ENCODE data around the gene XYLT1.
"Not testable (repeated sequence)": the region's sequence is repeated elsewhere in the genome, so short reads cannot be mapped to it uniquely, and the experiment has no call there.

The XYLT1 gene

DNA sequence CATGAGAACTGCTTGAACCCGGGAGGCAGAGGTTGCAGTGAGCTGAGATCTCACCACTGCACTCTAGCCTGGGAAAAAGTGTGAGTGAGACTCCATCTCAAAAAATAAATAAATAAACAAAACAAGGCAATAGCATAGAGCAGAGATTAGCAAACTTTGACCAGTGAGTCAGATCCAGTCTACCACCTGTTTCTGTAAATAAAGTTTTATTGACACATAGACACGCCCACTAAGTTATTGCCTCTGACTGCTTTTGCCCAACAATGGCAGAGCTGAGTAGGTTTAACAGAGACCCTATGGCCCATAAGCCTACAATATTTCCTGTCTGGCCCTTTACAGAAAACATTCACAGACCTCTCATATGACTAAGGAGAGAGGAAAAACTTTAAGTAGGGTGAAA lies 44.3 kb downstream of the XYLT1 start:
- no peak for DNase-seq (ENCODE audit: low read depth)

DNA sequence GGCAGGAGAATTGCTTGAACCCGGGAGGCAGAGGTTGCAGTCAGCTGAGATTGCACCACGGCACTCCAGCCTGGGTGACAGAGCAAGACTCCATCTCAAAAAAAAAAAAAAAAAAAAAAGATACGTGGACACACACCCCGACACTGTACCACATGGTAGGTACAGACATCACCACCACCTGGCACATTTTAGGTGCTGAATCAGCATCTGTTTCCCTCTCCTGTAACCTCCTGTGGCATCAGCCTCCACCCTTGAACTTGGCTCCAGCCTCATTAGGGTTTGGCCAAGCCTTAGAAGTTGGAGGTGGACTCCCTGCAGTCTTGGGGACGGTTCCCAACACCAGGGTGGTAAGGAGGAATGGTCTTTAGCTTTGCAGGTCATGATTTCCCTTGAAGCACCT lies 46.0 kb downstream of the XYLT1 start:
- no peak for DNase-seq (ENCODE audit: low read depth)

DNA sequence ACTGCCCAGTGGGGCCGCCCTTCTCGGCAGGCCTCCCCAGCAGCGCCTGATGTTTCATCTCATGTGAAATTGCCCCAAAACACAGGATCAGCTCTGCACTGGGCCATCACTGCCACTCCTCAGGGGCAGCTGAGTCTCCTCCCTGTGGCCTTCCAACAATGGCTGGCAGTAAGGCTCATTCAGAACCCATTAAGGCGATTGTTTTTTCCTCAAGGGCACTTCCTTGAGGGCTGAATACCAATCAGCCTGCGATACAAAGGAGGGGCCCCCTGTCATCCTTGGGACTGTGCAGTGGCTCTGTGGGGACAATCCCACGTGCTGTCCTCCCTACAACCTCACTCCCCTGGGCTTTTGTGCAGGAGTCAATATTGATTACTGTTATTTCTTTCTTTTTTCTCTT lies 47.5 kb downstream of the XYLT1 start:
- DNase-seq (ENCODE audit: low read depth), result no peak

DNA sequence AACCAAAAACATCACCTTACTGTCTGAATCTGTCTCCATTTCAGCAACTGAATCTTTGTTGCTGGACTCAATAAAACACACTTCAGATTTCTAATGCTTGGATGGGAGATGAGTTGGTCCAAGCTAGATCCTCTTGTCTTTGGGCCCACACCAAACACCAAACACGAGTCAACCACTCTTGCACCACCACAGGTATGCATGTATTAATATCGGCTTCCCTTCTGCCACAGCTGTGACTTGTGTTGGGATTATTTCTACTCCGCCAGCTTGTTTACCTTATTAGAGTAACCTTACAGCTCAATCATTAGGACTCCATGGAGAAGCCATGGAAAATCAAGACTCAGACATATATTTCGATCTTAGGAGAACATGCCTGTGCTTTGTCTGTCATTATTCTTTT lies 49.9 kb downstream of the XYLT1 start:
- no peak for DNase-seq (ENCODE audit: low read depth)

DNA sequence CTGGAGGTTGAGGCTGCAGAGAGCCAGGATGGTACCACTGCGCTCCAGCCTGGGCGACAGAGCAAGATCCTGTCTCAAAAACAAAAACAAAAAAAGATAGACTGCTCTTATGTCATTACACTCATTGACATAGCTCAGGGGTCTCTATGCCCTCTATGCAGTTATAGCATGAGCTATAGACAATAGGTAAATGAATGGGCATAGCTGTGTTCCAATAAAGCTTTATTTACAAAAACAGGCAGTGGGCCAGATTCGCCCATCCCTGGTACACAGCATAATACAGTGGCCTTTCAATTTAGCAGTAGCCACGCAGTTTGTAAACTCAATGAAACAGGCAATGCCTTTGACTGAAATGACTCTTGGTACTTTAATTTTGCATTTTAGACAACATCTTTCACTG lies 51.5 kb downstream of the XYLT1 start:
- no peak for DNase-seq (ENCODE audit: low read depth)

DNA sequence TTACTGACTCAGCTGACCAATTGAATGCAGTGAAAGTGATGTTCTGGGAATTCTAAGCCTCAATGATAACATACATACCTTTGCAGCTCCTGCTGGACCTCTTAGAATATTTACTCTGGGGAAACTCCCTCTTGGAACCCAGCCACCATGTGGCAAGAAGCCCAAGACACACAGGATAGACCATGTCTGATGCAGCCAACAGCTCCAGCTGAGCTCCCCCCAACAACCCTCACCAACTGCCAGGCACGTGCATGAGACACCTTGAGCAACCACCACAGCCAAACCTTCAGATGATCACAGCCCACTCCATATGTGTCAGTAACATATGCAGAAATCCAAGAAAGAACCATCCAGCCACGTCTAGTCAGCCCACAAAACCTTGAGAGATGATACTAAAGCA lies 53.0 kb downstream of the XYLT1 start:
- DNase-seq (ENCODE audit: low read depth), result no peak

DNA sequence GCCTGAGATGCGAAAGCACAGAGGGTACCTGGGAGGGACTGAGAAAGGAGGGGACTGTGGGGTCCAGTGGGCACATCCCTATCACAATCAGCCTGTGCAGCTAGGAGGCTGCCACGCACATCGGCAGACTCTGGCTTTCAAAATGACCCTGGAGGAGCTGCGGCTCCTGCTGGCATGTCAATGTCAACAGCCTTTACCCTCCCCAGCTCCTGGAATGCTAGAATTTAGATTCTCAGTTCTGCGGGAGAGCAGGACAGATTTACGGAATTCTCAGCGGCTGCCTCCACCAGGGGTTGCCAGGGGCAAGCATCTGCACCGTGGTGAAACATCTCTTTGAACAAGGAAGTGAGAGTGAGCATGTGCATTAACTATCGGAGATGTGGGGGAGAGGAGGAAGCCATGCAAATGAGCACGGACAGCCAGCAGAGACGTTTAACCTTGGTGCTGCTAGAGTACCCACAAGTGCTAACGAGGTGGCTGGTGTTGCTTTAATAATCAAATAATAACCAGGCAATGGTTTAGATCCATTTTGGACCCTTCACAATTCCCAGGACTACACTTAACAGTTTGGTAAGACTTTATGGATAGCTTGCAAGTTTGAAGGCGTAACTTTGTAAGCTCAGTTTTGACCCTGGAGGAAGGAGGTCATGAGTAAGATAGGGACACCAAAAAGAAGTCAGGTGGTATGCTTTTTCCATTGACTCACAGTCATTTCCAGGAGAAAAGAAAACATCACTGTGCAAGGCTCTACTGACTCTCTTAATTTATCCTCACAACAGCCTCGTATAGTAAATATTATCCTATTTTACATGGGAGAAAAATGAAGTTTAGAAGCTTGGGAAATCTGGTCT lies 54.1 kb downstream of the XYLT1 start:
- peak; percentile 72 for DNase-seq (ENCODE audit: low read depth)

DNA sequence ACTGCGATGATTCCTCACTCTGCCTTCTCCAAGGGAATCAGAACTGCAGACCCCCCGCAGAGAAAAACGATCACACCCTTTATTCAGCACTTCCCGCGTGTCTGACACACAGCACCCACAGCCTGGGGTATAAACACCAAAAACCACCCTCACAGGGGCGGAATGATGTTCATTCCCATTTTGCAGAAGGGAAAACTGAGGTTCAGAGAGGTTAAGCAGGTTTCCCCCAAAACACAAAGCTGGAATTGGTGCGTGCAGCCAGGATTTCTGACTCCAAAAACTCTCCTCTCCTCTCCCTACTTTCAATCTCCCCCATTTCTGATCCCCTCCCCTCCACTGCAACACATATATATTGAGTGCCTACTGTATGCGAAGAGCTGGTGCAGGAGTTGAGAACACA lies 55.8 kb downstream of the XYLT1 start:
- DNase-seq (ENCODE audit: low read depth), result no peak

DNA sequence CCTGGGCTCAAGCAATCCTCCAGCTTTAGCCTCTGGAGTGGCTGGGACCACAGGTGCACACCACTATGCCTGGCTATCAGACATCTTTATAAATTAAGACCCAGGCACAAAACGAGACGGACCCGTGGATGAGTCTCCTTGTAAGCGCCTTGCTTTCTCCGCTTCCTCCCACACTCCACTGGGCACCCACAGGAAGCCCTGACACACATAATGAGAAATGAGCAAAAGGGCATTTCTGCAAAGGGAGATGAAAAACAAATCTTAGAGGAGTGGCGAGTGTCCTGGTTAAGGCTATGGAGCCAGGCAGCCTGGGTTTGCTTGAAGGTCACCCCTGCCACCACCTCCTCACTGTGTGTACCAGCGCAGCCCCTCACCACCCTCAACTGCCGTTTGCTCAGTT lies 56.3 kb downstream of the XYLT1 start:
- DNase-seq (ENCODE audit: low read depth), result no peak

DNA sequence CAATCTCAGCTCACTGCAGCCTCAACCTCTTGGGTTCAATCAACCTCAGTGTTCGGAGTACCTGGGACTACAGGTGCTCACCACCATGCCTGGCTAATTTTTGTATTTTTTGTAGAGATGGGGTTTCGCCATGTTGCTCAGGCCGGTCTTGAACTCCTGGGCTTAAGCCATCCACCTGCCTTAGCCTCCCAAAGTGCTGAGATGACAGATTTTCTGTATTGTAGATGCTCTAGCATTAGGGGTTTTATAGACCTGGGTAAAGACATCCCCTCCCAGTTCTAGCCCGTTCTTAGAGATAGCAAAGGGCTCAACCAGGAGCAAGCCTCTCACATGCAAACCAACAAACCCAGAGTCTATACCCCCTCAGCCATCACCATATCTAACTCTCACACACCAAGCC lies 57.3 kb downstream of the XYLT1 start:
- no peak for DNase-seq (ENCODE audit: low read depth)

DNA sequence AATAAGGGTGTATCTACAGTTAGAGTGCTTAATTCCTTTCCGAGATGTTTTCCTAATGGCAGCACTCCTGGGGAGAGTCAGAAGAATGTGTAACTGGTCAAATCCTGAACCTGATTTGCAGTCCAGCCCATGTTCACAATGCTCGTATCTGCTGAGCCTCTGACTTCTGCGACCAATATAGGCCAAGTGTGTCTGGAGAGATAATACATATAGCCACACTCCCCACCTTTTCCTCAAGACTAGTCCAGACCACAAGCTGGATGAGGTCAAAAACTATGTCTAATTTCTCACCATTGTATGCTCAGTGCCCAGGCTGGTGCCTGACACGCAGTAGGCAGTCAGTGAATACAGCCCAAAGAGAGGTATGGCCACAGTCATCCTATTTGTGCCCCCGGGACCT lies 58.0 kb downstream of the XYLT1 start:
- DNase-seq (ENCODE audit: low read depth), result no peak

DNA sequence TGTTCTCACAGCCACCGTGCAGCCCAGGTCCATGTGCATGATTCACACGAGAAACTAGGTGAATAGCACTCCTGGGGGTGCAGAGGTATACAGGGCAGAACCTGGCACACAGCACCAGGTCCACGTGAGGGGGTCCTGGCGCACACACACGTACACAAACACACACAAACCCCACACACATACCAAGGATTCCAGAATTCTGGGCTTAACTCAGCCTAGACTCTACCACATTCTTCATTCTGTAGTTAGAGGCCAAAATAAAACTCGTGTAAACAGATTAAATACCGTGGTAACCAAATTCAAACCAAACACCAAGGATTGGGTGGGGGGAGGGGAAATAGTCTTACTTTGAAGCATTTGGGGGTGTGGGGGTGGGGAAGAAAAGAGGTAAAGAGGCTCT lies 58.5 kb downstream of the XYLT1 start:
- DNase-seq (ENCODE audit: low read depth), result no peak

DNA sequence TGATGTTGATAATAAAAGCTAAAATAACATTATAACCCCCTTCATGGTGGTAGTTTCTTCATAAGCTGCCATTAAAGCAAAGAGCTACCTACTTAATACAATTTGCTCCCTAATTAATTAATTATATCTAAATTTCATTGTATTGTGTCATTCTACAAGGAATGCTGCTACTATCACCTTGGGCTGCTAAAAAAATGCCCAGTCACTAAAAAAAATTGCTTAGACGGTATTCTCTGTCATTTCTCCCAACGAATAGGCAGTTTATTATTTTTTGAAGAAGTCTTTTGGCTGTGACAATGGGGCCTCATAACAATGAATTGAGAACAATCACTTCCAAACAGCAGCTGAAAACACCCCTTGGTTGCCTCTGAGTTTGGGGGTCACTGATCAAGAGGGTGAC lies 59.5 kb downstream of the XYLT1 start:
- DNase-seq (ENCODE audit: low read depth), result no peak

DNA sequence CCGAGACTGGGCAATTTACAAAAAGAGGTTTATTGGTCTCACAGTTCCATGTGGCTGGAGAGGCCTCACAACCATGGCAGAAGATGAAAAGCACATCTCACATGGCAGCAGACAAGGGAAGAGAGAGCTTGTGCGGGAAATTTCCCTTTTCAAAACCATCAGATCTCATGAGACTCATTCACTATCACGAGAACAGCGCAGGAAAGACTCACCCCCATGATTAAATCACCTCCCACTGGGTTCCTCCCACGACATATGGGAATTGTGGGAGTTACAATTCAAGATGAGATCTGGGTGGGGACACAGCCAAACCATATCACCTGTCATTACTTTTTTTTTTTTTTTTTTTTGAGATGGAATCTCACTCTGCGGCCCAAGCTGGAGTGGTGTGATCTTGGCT lies 60.4 kb downstream of the XYLT1 start:
- not testable (repeated sequence) for DNase-seq (ENCODE audit: low read depth)

DNA sequence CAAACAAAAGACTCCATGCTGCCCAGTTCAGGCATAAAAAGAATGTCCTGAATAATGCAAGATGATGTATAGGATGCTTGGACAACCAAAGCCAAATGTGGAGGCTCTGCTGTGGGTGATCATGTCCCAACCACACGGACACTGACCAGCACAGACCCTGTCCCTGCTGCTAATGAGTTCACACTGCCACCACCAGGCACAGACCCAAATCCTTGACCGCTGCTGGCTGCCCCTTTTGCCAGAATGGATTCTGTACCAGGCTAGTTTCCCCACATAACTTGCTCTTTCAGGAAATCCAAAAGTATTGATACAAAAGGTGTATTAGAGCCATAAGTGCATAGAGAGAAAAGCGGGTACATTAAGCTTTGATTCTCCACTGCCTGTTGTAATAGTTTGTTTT lies 60.9 kb downstream of the XYLT1 start:
- no peak for DNase-seq (ENCODE audit: low read depth)

DNA sequence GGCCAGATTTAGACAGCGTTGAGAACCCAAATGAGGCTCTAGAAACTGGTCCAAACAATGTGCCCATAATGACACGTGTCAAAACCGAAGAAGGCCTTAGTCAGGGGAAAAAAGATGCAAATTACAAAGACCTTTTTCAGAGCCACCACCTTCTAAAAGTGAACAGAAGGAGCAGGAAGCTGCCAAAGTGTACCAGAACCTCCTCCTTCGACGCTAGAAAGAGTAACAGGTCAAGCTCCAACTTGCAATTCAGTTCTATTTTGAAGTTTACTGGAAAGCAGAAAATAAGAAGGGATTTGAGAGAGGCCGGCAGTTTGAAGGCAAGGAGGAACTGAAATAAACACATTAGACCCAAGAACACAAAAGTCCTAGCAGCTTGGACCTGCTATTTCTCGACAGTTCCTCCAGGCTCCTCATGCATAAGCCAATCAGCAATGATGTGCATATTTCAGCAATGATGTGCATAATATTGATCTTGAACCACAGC lies 61.8 kb downstream of the XYLT1 start:
- no peak for DNase-seq (ENCODE audit: low read depth)

DNA sequence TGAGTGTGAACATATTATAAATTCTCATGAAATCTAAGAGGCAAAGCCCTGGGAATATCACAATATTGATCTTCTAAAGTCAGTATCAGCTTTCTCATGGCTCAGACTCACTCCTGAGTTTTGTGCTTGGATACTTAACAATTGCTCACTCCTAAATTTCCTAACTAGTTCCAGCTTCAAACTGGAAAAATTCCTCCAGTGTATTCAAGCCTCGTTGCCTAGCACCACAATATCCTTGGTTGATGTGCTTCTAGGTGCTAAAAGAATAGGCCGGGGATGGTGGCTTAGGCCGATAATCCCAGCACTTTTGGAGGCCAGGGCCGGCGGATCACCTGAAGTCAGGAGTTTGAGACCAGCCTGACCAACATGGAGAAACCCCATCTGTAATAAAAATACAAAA lies 62.5 kb downstream of the XYLT1 start:
- DNase-seq (ENCODE audit: low read depth), result no peak

DNA sequence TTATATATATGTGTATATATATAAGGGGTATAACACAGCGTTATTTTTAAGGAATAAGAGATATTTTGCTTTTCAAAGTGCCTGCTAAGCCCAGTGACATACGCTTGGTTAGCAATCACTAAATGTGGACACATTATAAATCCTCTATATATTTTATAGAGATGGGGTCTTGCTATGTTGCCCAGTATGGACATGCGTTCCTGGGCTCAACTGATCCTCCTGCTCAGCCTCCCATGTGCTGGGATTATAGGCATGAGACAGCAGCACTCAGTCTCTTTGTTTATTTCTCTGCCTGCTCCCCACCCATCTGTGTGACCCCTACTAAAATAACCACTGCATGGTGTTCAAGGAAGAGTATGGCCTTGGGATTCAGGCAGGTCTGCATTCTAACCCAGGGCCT lies 63.4 kb downstream of the XYLT1 start:
- DNase-seq (ENCODE audit: low read depth), result no peak

DNA sequence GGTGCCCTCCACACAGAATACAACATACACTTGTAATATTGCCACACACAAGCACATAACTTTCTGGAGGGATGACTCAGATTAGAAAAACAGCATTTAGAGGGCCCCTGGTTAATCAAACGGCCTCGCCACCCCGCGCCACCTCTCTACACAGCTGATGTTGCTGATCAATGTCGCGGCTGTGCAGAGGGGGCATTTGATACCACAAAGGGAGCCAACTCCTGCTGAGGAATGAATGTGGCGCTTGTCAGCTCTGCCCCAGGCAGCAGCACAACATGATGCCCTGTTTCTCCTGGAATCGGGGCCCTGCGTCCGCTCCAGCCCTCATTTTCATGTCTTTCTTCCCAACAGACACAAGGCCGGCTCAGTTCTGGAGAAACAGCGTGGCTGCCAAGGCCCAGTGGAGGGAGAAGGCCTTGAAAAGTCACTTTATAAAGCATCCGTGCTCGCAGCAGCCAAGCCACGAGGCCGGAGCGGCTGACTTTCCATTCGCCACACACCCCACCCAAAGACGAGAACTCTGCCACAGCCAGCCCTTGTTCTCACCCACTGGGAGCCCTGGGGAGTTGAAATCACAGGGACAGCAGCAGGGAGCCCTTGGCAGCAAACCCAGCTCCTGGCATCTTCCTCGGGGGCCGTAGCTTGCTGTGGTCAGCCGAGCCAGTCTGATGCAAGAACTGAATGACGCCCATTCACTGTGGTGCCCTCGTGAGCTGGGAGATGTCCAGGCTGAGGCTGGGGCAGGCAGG lies 65.6 kb downstream of the XYLT1 start:
- DNase-seq (ENCODE audit: low read depth), result peak; percentile 88

DNA sequence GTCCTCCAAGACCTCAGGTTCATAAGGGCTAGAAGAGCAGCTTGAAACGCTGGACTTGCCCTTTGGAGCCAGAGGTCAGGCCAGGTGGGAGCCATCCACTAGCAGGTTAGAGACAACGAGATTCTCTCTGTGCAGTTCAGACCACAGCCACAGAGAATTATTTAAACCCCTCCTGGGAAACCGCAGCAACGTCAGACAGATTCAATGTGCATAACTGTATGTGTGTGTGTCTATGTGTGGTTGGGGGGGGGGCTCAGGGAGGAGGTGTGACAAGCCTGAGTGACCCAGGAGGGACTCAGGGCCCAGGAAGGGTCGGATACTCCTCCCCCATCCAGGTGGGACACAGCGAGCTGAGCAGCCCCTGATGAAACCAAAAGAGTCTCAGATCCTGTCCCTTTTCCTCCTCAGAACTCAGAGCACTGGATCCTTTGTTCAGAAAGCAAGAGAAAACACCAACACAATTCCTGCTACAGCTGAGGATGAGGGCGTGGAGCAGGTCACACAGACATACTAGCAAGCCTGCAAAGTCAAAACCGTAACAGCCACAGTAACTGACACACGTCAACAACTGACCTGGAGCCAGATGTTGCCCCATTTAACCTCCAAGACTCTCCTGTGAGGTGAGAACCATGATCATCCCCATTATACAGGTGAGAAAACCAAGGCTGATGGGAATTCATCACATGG lies 66.8 kb downstream of the XYLT1 start:
- no peak for DNase-seq (ENCODE audit: low read depth)

DNA sequence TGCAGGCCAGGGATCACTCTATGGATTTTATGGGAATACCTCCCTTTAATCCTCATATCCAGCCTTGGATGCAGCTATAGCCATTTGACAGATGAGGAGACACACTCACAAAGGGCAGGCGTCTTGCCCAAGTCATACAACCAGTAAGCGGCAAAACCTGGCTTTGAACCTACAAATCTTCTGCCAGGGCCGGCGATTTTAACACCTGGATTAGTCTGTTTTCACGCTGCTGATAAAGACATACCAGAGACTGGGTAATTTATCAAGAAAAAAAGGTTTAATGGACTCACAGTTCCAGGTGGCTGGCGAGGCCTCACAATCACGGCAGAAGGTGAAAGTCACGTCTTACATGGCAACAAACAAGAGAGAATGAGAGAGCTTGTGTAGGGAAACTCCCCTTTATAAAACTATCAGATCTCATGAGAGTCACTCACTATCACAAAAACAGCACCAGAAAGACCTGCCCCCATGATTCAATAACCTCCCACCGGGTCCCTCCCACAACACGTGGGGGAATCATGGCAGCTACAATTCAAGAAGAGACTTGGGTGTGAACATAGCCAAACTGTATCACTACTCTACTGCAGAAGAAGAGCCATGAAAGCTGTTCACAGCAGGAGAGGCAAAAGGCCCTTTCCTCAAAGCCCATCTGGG lies 67.5 kb downstream of the XYLT1 start:
- no peak for DNase-seq (ENCODE audit: low read depth)

DNA sequence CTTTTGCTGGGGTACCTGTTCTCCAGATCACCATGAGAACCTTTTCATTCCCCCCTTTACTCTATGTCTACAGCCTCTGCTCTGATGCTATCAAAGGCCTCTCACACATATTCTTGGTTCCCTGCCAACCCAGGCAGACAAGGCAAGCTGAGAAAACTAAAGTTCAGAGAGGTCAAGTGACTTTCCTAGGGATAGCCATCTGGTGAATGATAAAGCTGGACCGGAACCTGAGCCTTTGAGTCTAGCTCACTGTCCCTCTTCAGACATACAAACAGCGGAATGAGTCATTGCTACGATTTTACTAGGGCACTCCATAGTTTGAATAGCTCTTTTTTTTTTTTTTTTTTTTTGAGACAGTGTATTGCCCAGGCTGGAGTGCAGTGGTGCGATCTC lies 73.3 kb downstream of the XYLT1 start:
- no peak for DNase-seq (ENCODE audit: low read depth)

Data from stromal cell of bone marrow (primary cell).